K562 treated with DMSO at 1 percent for 4 hours (cell line): Measurements from ENCODE around the gene MISFA. TPM values are rescaled to one million over a fixed set of nuclear protein-coding genes. Genes with fewer than 3 reads are reported as not detected.

Experiments used
- total RNA-seq: library from RNA; unstranded; fragments of 300-600 nt; gene quantifications from 2 replicates; pipeline ENCODE4 v1.2.3, GENCODE V29; 2022; ENCODE audit not compliant: insufficient read depth

Gene MISFA
- total RNA-seq, result not detected in 2 replicates

GRCh38 chr11:18599739-18600230 is at the start of gene MISFA:
TSS of gene MISFA (plus strand) at chr11:18599789. CDS start at chr11:18599929, 140 bp downstream.

GRCh38 chr11:18588297-18589252 is 11.0 kb upstream of the MISFA start, which contains the start of gene UEVLD:
TSS of gene UEVLD (minus strand) at chr11:18588734. CDS start at chr11:18588654, 80 bp downstream.

GRCh38 chr11:18634140-18635032 is 34.8 kb downstream of the MISFA start, which contains the start of gene SPTY2D1:
TSS of gene SPTY2D1 (minus strand) at chr11:18634342. CDS start at chr11:18634257, 85 bp downstream.

Other genes starting within 250 kb of the MISFA start
- gene LDHA, start 205.2 kb upstream of the MISFA start, total RNA-seq, result 278 and 282 TPM in 2 replicates
- gene LDHC, start 187.5 kb upstream of the MISFA start, total RNA-seq, result not detected in 2 replicates
- not detected in 2 replicates for gene LDHAL6A, start 143.9 kb upstream of the MISFA start, total RNA-seq
- 56.3 and 67.8 TPM in 2 replicates for gene TSG101, start 72.8 kb upstream of the MISFA start, total RNA-seq
- gene UEVLD, start 11.1 kb upstream of the MISFA start, total RNA-seq, result 8.2 and 8.7 TPM in 2 replicates
- gene SPTY2D1, start 34.6 kb downstream of the MISFA start, total RNA-seq, result 11.0 and 16.6 TPM in 2 replicates
- 0.84 and 1.6 TPM in 2 replicates for gene TMEM86A, start 99.0 kb downstream of the MISFA start, total RNA-seq
- gene IGSF22, start 126.4 kb downstream of the MISFA start, total RNA-seq, result not detected in 2 replicates
- not detected in 2 replicates for gene PTPN5, start 192.0 kb downstream of the MISFA start, total RNA-seq